Measurements from ENCODE around the gene JDP2. TPM values are rescaled to one million over a fixed set of nuclear protein-coding genes. Genes with fewer than 3 reads are reported as not detected.

The JDP2 gene
- total RNA-seq, 1 experiment from 2014 or later: 23.3 TPM

- TF ChIP-seq GTF2I (CRISPR knock-in tag; conservative IDR thresholded peaks at IDR 0.05) (no peak), ZNF121 (CRISPR knock-in tag; IDR thresholded peaks at IDR 0.05) (no peak), ATF6 (CRISPR knock-in tag; IDR thresholded peaks at IDR 0.05) (no peak)
Observed at GRCh38 chr14:75489480-75489837, 61.6 kb downstream of the JDP2 start (continued).

- Mint-ChIP-seq H3K9me3 (0 out of 2 replicates have a peak, but pooled peaks cover 8% of the 10 kb centered on the region), H3K4me3 (no peak overlapping the region), H3K27me3 (ENCODE audit: low read depth) (no peaks in the 10 kb centered on the region), H3K27ac (no peak overlapping the region), H3K36me3 (no peaks in the 10 kb centered on the region), H3K4me1 (no peaks in the 10 kb centered on the region)
- TF ChIP-seq ZNF512 (CRISPR knock-in tag; IDR thresholded peaks at IDR 0.05; ENCODE audit: borderline replicate concordance) (no peak), GRHL2 (CRISPR knock-in tag; IDR thresholded peaks at IDR 0.05; ENCODE audit: insufficient replicate concordance, severe bottlenecking) (no peak), CREB1 (CRISPR knock-in tag; IDR thresholded peaks at IDR 0.05) (no peak)
- DNase-seq (ENCODE audit: low spot score) (no peak), ATAC-seq (no peak)
- POLR2A ChIA-PET: no interaction called here
- CTCF ChIA-PET: interaction anchor here (0.6 to 2.0 kb wide), 6 partner anchors 11 to 657 kb away, joined by 3 to 7 read pairs (median 4); no protein-coding TSS in a partner anchor
Observed at GRCh38 chr14:75491376-75491978, 63.7 kb downstream of the JDP2 start.

GRCh38 chr14:75492832-75493591, 65.2 kb downstream of the JDP2 start:
- no peak overlapping the region for H3K4me3 Mint-ChIP-seq
- H3K9me3 Mint-ChIP-seq: 0 out of 2 replicates have a peak, but pooled peaks cover 8% of the 10 kb centered on the region
- ChIA-PET CTCF (interaction anchor here (1.4 to 2.0 kb wide), 3 partner anchors 22 to 185 kb away, joined by 5 to 7 read pairs (median 7); no protein-coding TSS in a partner anchor), POLR2A (no interaction called here)
- ATAC-seq (no peak), DNase-seq (ENCODE audit: low spot score) (no peak)
- H3K27ac Mint-ChIP-seq: peak overlapping the region; percentile 38; the same call in 1 of the 2 replicates
- no peaks in the 10 kb centered on the region for H3K27me3 Mint-ChIP-seq (ENCODE audit: low read depth)
- H3K36me3 Mint-ChIP-seq: no peaks in the 10 kb centered on the region
- no peaks in the 10 kb centered on the region for H3K4me1 Mint-ChIP-seq
- TF ChIP-seq RELA (CRISPR knock-in tag; IDR thresholded peaks at IDR 0.05; ENCODE audit: borderline replicate concordance) (no peak), SOX15 (CRISPR knock-in tag; IDR thresholded peaks at IDR 0.05) (no peak), AFF4 (CRISPR knock-in tag; IDR thresholded peaks at IDR 0.05; ENCODE audit: borderline replicate concordance) (no peak), ERG (CRISPR knock-in tag; IDR thresholded peaks at IDR 0.05) (no peak), USF1 (CRISPR knock-in tag; IDR thresholded peaks at IDR 0.05) (no peak), FOXJ3 (CRISPR knock-in tag; IDR thresholded peaks at IDR 0.05; ENCODE audit: borderline replicate concordance) (no peak), PREB (CRISPR knock-in tag; IDR thresholded peaks at IDR 0.05; ENCODE audit: borderline replicate concordance) (no peak), MLX (CRISPR knock-in tag; IDR thresholded peaks at IDR 0.05) (no peak), HMGXB4 (CRISPR knock-in tag; IDR thresholded peaks at IDR 0.05) (no peak), TEAD4 (CRISPR knock-in tag; IDR thresholded peaks at IDR 0.05) (no peak)
